Endothelial cell of umbilical vein (primary cell): Measurements from ENCODE around the gene PIP5K1C. TPM values are rescaled to one million over a fixed set of nuclear protein-coding genes. Genes with fewer than 3 reads are reported as not detected.

ENCODE experiments used
- BruUV-seq: library from RNA; stranded (reverse); fragments of 400-500 nt; replicated peaks from 2 replicates; lab custom pipeline; 2021; lab: Mats Ljungman, UMichigan
- CTCF ChIA-PET: fragments of 300-600, 350-600 bp; sonication (Branson Sonifier 250); formaldehyde crosslinking; loops from one replicate; lab custom pipeline; 2021; ENCODE audit warnings: antibody characterized with exemption, inconsistent platforms; lab: Charles Lee
- POLR2A ChIA-PET: fragments of 300-600, 350-600 bp; sonication (Branson Sonifier 250); formaldehyde crosslinking; loops from one replicate; lab custom pipeline; 2021; ENCODE audit warnings: antibody characterized with exemption, inconsistent platforms; lab: Charles Lee
- DNase-seq: peaks from one replicate; pipeline ENCODE4 v3.0.0-alpha.2; 2011; ENCODE audit warnings: low read depth, low spot score
- FAIRE-seq: peaks from 2 replicates; lab custom pipeline; 2011; peaks lifted over from hg19 to GRCh38; lab: Jason Lieb, UNC
- H2AFZ ChIP-seq: 2 replicates; pipeline ENCODE4 v1.6.0; 2012; ENCODE audit warnings: low read depth, low read length, control low read depth, inconsistent platforms
- H3K27ac ChIP-seq: 2 replicates; pipeline ENCODE4 v1.5.1; 2011; ENCODE audit warnings: low read depth, mild to moderate bottlenecking, control low read depth, low read length, moderate library complexity; ENCODE audit not compliant: insufficient read depth
- H3K27me3 ChIP-seq, 2 experiments: 2 replicates each; pipeline versions ENCODE4 v1.6.0 to v1.6.1; 2011; ENCODE audit warnings: low read length in 2 of 2, mixed read lengths in 1 of 2; ENCODE audit not compliant: control insufficient read depth in 2 of 2, insufficient read depth in 2 of 2
- H3K36me3 ChIP-seq, 2 experiments: 2 replicates in 1 of 2; 3 replicates in 1 of 2; pipeline ENCODE4 v1.5.1; 2011; ENCODE audit warnings: low read length in 2 of 2, mild to moderate bottlenecking in 1 of 2, moderate library complexity in 1 of 2; ENCODE audit not compliant: control insufficient read depth in 2 of 2, insufficient read depth in 2 of 2; ENCODE audit errors: extremely low read depth in 1 of 2
- H3K4me1 ChIP-seq: 3 replicates; pipeline ENCODE4 v1.5.1; 2011; ENCODE audit warnings: mild to moderate bottlenecking, low read length; ENCODE audit not compliant: control insufficient read depth, insufficient read depth; ENCODE audit errors: extremely low read depth
- H3K4me2 ChIP-seq: 2 replicates; pipeline ENCODE4 v1.6.1; 2011; ENCODE audit warnings: low read length, control low read depth, mixed read lengths; ENCODE audit not compliant: insufficient read depth
- H3K4me3 ChIP-seq, 3 experiments: fragments of 200-600 bp in 1 of 3; sonication (generic), shearing (Covaris generic) in 1 of 3; replicated peaks in 1 of 3; 2 replicates each; pipeline ENCODE4 v1.5.1; 2011 to 2016; ENCODE audit warnings: control low read depth in 3 of 3, low read length in 3 of 3, mild to moderate bottlenecking in 2 of 3, inconsistent platforms in 1 of 3, low read depth in 1 of 3, moderate library complexity in 1 of 3; ENCODE audit not compliant: insufficient read depth in 1 of 3
- H3K79me2 ChIP-seq: 2 replicates; pipeline ENCODE4 v1.6.0; 2012; ENCODE audit warnings: low read length, inconsistent platforms; ENCODE audit not compliant: control insufficient read depth, insufficient read depth
- H3K9ac ChIP-seq: replicated peaks from 2 replicates; pipeline ENCODE3; 2011; ENCODE audit warnings: low read length, control low read depth; ENCODE audit not compliant: insufficient read depth; ENCODE audit errors: extremely low read depth
- H3K9me1 ChIP-seq: replicated peaks from 3 replicates; pipeline ENCODE4 v1.6.0; 2011; ENCODE audit warnings: mild to moderate bottlenecking, low read length; ENCODE audit not compliant: control insufficient read depth, insufficient read depth; ENCODE audit errors: extremely low read depth
- H3K9me3 ChIP-seq: replicated peaks from 2 replicates; pipeline ENCODE4 v1.5.1; 2012; ENCODE audit warnings: low read length, inconsistent platforms; ENCODE audit not compliant: control insufficient read depth, insufficient read depth
- H4K20me1 ChIP-seq: replicated peaks from 2 replicates; pipeline ENCODE3; 2011; ENCODE audit warnings: mild to moderate bottlenecking, low read length; ENCODE audit not compliant: control insufficient read depth, insufficient read depth; ENCODE audit errors: extremely low read depth
- CTCF ChIP-seq, 2 donors: IDR thresholded peaks; 1 replicate in 1 of 2; 2 replicates in 1 of 2; pipeline ENCODE4 v1.5.1; 2011; ENCODE audit warnings: low read length in 2 of 2, mild to moderate bottlenecking in 2 of 2, moderate library complexity in 2 of 2, control low read depth in 1 of 2, inconsistent platforms in 1 of 2, low read depth in 1 of 2; ENCODE audit not compliant: insufficient read depth in 1 of 2; ENCODE audit errors: extremely low read depth in 1 of 2
- EZH2 ChIP-seq: IDR thresholded peaks from 2 replicates; pipeline ENCODE4 v1.6.1; 2012; ENCODE audit warnings: borderline replicate concordance, low read depth, mild to moderate bottlenecking, moderate library complexity, low read length, inconsistent platforms; ENCODE audit not compliant: severe bottlenecking
- FOS ChIP-seq: IDR thresholded peaks from 2 replicates; pipeline ENCODE4 v1.6.1; 2011; ENCODE audit warnings: mild to moderate bottlenecking, low read length, moderate library complexity, borderline replicate concordance; ENCODE audit not compliant: insufficient read depth
- GATA2 ChIP-seq: IDR thresholded peaks from 2 replicates; pipeline ENCODE4 v1.7.0; 2011; ENCODE audit warnings: low read depth, mild to moderate bottlenecking, moderate library complexity, mixed read lengths, low read length; ENCODE audit not compliant: insufficient read length, insufficient read depth
- JUN ChIP-seq: IDR thresholded peaks from 2 replicates; pipeline ENCODE4 v1.6.1; 2011; ENCODE audit warnings: borderline replicate concordance, low read depth; ENCODE audit not compliant: insufficient read length, insufficient read depth
- MAX ChIP-seq: IDR thresholded peaks from 2 replicates; pipeline ENCODE4 v1.6.1; 2011; ENCODE audit not compliant: insufficient read depth, insufficient read length
- MYC ChIP-seq: IDR thresholded peaks from one replicate; pipeline ENCODE4 v1.6.1; 2011; ENCODE audit warnings: mild to moderate bottlenecking, low read depth, low read length
- POLR2A ChIP-seq: IDR thresholded peaks from 2 replicates; pipeline ENCODE4 v1.6.1; 2012; ENCODE audit warnings: low read depth, mild to moderate bottlenecking, control low read depth, low read length
- POLR2AphosphoS5 ChIP-seq: IDR thresholded peaks from 2 replicates; pipeline ENCODE4 v1.6.1; 2012; ENCODE audit warnings: low read depth, mild to moderate bottlenecking, control low read depth, low read length, moderate library complexity; ENCODE audit not compliant: insufficient read depth
- dilution Hi-C: fragments of 300-500 bp; cut with MboI; formaldehyde crosslinking; loops from one replicate; pipeline ENCODE4 v1.15.0; 2019; ENCODE audit warnings: low sequenced_read_pairs; ENCODE audit not compliant: extremely low pct_ligation_motif_present
- intact Hi-C: fragments of 100-400 bp; cut with micrococcal nuclease; formaldehyde crosslinking; loops from one replicate; pipeline ENCODE4 v1.10.0; 2022
- polyA plus RNA-seq, 4 experiments: library from polyadenylated mRNA; depleted of rRNA in 3 of 4; stranded (reverse) in 3 of 4; unstranded in 1 of 4; fragments of >200 nt; gene quantifications; 2 replicates each; pipeline versions ENCODE4 v1.2.1 to v1.2.3, GENCODE V29; 2011 to 2012; ENCODE audit warnings: missing spikeins in 1 of 4
- total RNA-seq: library from RNA; stranded (reverse); gene quantifications from 2 replicates; pipeline ENCODE4 v1.2.3, GENCODE V29; 2021

Gene PIP5K1C
- total and polyA plus RNA-seq, 2 donors (not counting 3 experiments of a cell fraction or from before 2014, with no cell fraction given): 31.6 to 79.5 TPM

- Histone ChIP-seq H3K9ac (peak overlapping the region; percentile 87), H3K79me2 (peaks cover 13% of the 10 kb centered on the region), H3K27me3 (no peaks in the 10 kb centered on the region), H3K4me2 (peak overlapping the region; percentile 58), H4K20me1 (no peaks in the 10 kb centered on the region), H3K27ac (peak overlapping the region; percentile 98), H3K36me3 (no peaks in the 10 kb centered on the region), H3K4me1 (peaks cover 28% of the 10 kb centered on the region), H3K9me3 (no peaks in the 10 kb centered on the region), H3K9me1 (no peaks in the 10 kb centered on the region), H2AFZ (no peak overlapping the region), H3K4me3 (no peak overlapping the region)
- dilution Hi-C loops: no loop called here
- ChIA-PET CTCF (interaction anchor here (0.7 to 7.6 kb wide), 6 partner anchors 11 to 28 kb away, joined by 3 to 66 read pairs (median 9); partner anchors contain the start of gene PIP5K1C), POLR2A (interaction anchor here (1.1 to 2.0 kb wide), 3 partner anchors 11 to 25 kb away, joined by 3 to 8 read pairs (median 6); no protein-coding TSS in a partner anchor)
- no TSS peak for BruUV-seq
- peak; percentile 64 for DNase-seq
- TF ChIP-seq FOS (peak; percentile 19), CTCF (IDR thresholded peaks at IDR 0.05; ENCODE audit: extremely low read depth in 1 of 2, insufficient read depth in 1 of 2, low read depth in 1 of 2, low read length in 2 of 2) (peak; percentile 15 to 40), POLR2A (no peak), JUN (no peak), MAX (no peak), MYC (no peak), GATA2 (no peak), POLR2AphosphoS5 (no peak), EZH2 (no peak)
- intact Hi-C loops: loop anchor here (1.0 to 5.0 kb wide), 3 partner anchors 11 to 100 kb away; partner anchors contain the start of genes HMG20B and PIP5K1C
- FAIRE-seq: peak; percentile 83
Measured at GRCh38 chr19:3671680-3672574, 28.3 kb downstream of the PIP5K1C start.
